HTR-8/SVneo (cell line): ENCODE results near the gene SV2C.
"Not testable (repeated sequence)": the region's sequence is repeated elsewhere in the genome, so short reads cannot be mapped to it uniquely, and the experiment has no call there.

Experiments used
- DNase-seq: peaks from one replicate; pipeline ENCODE4 v3.0.0; 2011; ENCODE audit warnings: low spot score, mixed read lengths; ENCODE audit not compliant: insufficient read length
- FAIRE-seq: peaks from 2 replicates; lab custom pipeline; 2011; peaks lifted over from hg19 to GRCh38; lab: Jason Lieb, UNC

The SV2C gene

GRCh38 chr5:76326577-76327302 lies 243.6 kb downstream of the SV2C start:
- no peak for DNase-seq
- no peak for FAIRE-seq

GRCh38 chr5:76329346-76329745 lies 246.2 kb downstream of the SV2C start:
- DNase-seq (no peak), FAIRE-seq (no peak)

- FAIRE-seq (no peak), DNase-seq (no peak)
Observed at GRCh38 chr5:76331126-76331525, 247.9 kb downstream of the SV2C start.

- DNase-seq = no peak
- FAIRE-seq = no peak
Observed at GRCh38 chr5:76332102-76332501, 248.9 kb downstream of the SV2C start.

GRCh38 chr5:76332611-76333205 lies 249.5 kb downstream of the SV2C start:
- FAIRE-seq (no peak), DNase-seq (no peak)

- DNase-seq (no peak), FAIRE-seq (no peak)
Observed at GRCh38 chr5:76333571-76333970, 250.4 kb downstream of the SV2C start.

- DNase-seq = no peak
- FAIRE-seq = no peak
Observed at GRCh38 chr5:76334574-76334973, 251.4 kb downstream of the SV2C start.

- FAIRE-seq, DNase-seq: not testable (repeated sequence)
Observed at GRCh38 chr5:76335451-76335850, 252.3 kb downstream of the SV2C start.

- FAIRE-seq, DNase-seq: not testable (repeated sequence)
Observed at GRCh38 chr5:76336253-76336809, 253.1 kb downstream of the SV2C start.

- FAIRE-seq (peak; percentile 81), DNase-seq (peak; percentile 79)
Observed at GRCh38 chr5:76337953-76338451, 254.8 kb downstream of the SV2C start.

GRCh38 chr5:76339919-76340318 lies 256.7 kb downstream of the SV2C start:
- DNase-seq (no peak), FAIRE-seq (no peak)

GRCh38 chr5:76341651-76342334 lies 258.6 kb downstream of the SV2C start:
- no peak for FAIRE-seq
- no peak for DNase-seq

- DNase-seq (no peak), FAIRE-seq (no peak)
Observed at GRCh38 chr5:76342474-76342873, 259.3 kb downstream of the SV2C start.

- no peak for DNase-seq
- FAIRE-seq = no peak
Observed at GRCh38 chr5:76345582-76345981, 262.4 kb downstream of the SV2C start.

- no peak for DNase-seq
Observed at GRCh38 chr5:76351176-76351575, 268.0 kb downstream of the SV2C start.

GRCh38 chr5:76351577-76351976 lies 268.4 kb downstream of the SV2C start:
- no peak for FAIRE-seq
- no peak for DNase-seq

More at GRCh38 chr5:76351176-76351575, 268.0 kb downstream of the SV2C start:
- no peak for FAIRE-seq

GRCh38 chr5:76356887-76357286 lies 273.7 kb downstream of the SV2C start:
- no peak for FAIRE-seq

GRCh38 chr5:76363352-76364225 lies 280.4 kb downstream of the SV2C start:
- no peak for FAIRE-seq

More at GRCh38 chr5:76356887-76357286, 273.7 kb downstream of the SV2C start:
- no peak for DNase-seq

GRCh38 chr5:76364226-76364589 lies 281.0 kb downstream of the SV2C start:
- no peak for FAIRE-seq
- DNase-seq = no peak

More at GRCh38 chr5:76363352-76364225, 280.4 kb downstream of the SV2C start:
- no peak for DNase-seq

- FAIRE-seq (no peak), DNase-seq (no peak)
Observed at GRCh38 chr5:76365561-76365960, 282.4 kb downstream of the SV2C start.
